CD4-positive, alpha-beta T cell treated with Interleukin-15 for 4 hours (primary cell): ENCODE measurements around the gene NPTXR.

Experiments
- DNase-seq: peaks from one replicate; pipeline ENCODE4 v3.0.0-alpha.2; 2020; ENCODE audit warnings: low spot score

The NPTXR gene

GRCh38 chr22:38770257-38770949 lies 73.4 kb downstream of the NPTXR start:
- no peak for DNase-seq
